H1 (cell line): ENCODE data around the gene CDK5R2.

Experiments
- CTCF ChIP-seq, 3 experiments: IDR thresholded peaks; 1 replicate in 2 of 3; 2 replicates in 1 of 3; pipeline versions ENCODE4 v1.5.1 to v1.6.1; 2011; ENCODE audit warnings: low read length in 3 of 3, mild to moderate bottlenecking in 3 of 3, inconsistent platforms in 2 of 3, low read depth in 1 of 3, moderate library complexity in 1 of 3; ENCODE audit not compliant: insufficient read depth in 1 of 3; ENCODE audit errors: control extremely low read depth in 1 of 3
- EP300 ChIP-seq, 2 experiments: IDR thresholded peaks; 1 replicate in 1 of 2; 2 replicates in 1 of 2; pipeline ENCODE4 v1.6.1; 2011 to 2012; ENCODE audit warnings: low read depth in 2 of 2, low read length in 2 of 2, mild to moderate bottlenecking in 2 of 2, borderline replicate concordance in 1 of 2, inconsistent platforms in 1 of 2, moderate library complexity in 1 of 2
- RFX5 ChIP-seq: IDR thresholded peaks from 2 replicates; pipeline ENCODE4 v1.6.1; 2011; ENCODE audit warnings: low read depth, low read length, improper control_type of control experiment, borderline replicate concordance
- SP4 ChIP-seq: IDR thresholded peaks from 2 replicates; pipeline ENCODE4 v1.6.1; 2012; ENCODE audit warnings: low read length, inconsistent platforms
- SRF ChIP-seq: IDR thresholded peaks from 2 replicates; pipeline ENCODE4 v1.6.1; 2011; ENCODE audit warnings: mild to moderate bottlenecking, low read depth, low read length, moderate library complexity

DNA sequence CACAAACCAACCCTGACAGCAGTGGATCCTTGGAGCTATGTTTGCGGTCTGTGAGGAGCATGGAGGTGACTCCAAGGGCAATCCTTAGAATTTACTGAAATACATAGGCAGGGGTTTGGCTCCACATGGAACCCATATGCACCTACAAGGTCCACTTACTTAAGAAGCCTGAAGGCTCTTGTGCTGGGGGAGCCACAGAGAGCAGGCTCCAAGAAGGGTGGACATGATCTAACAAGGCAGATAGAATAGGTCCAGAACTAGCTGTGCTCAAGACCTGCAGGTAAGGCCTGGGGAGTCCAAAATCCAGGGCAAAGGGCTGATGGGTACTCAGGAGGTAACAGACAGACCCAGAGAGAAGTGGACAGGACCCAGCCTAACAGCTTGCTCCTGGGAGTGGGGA is 1.2 kb upstream of the CDK5R2 start:
- TF ChIP-seq CTCF (IDR thresholded peaks at IDR 0.05; ENCODE audit: control extremely low read depth in 1 of 3, insufficient read depth in 1 of 3, low read depth in 1 of 3, low read length in 3 of 3) (no peak), SP4 (no peak), SRF (no peak), RFX5 (no peak), EP300 (IDR thresholded peaks at IDR 0.05; ENCODE audit: borderline replicate concordance in 1 of 2, low read depth in 2 of 2, low read length in 2 of 2) (no peak)
